Measurements from ENCODE around the gene DACT3. TPM values are rescaled to one million over a fixed set of nuclear protein-coding genes. Genes with fewer than 3 reads are reported as not detected.

Gene DACT3
- total and polyA plus RNA-seq, 2 of the 4 experiments (the other 2 are of a cell fraction), result 1.6 to 4.9 TPM

DNA sequence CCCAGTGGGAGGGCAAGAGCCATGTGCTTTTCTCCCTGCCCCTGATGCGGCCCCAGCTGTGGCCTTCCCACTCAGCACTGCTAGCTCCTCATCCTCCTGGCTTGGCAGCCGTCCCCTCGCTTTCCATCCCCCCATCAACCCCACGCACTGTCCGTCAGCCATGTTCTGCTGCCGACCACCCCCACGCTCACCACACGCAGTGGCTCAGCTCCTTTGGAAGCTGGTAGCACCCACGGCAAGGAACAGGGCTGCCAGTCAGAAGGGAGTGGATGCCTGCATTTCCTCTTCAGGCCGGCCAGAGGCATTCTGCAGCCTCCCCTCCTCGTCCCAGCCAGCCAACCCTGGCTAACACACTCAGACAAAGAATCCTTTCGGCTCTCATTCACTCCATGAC is 53.5 kb downstream of the DACT3 start:
- POLR2A ChIA-PET (ENCODE audit: unreplicated experiment), result no interaction called here
- Histone ChIP-seq H3K14ac (replicated peaks; ENCODE audit: low read depth, low read length) (no peak overlapping the region), H3K9me3 (ENCODE audit: control insufficient read depth, insufficient read depth, low read length) (no peaks in the 10 kb centered on the region), H3K27ac (ENCODE audit: insufficient read depth, low read length) (no peak overlapping the region), H3K18ac (ENCODE audit: low read depth, low read length) (no peak overlapping the region), H2BK5ac (ENCODE audit: low read depth, low read length, poor library complexity, severe bottlenecking) (no peak overlapping the region), H3K23ac (ENCODE audit: low read depth, low read length) (no peak overlapping the region), H3K4me3 (ENCODE audit: insufficient read depth, low read depth, low read length) (no peak overlapping the region), H3K27me3 (ENCODE audit: control insufficient read depth, insufficient read depth, low read length) (no peaks in the 10 kb centered on the region), H2BK20ac (ENCODE audit: low read depth, low read length) (no peak overlapping the region), H4K91ac (ENCODE audit: insufficient read depth, low read depth, low read length) (no peak overlapping the region), H3K56ac (ENCODE audit: extremely low read depth, insufficient read depth, low read length) (no peak overlapping the region), H3K9me1 (ENCODE audit: insufficient read depth, low read length) (peaks cover 10% of the 10 kb centered on the region; the same call in 1 of the 2 replicates), H3K79me1 (ENCODE audit: low read depth in 1 of 2, low read length in 2 of 2) (peaks cover 3 to 69% of the 10 kb centered on the region in 2 experiments; a peak in 3 of 4 replicates), H3K4me2 (ENCODE audit: low read depth, low read length) (no peak overlapping the region), H4K8ac (ENCODE audit: low read depth in 2 of 2, low read length in 2 of 2) (no peak overlapping the region), H4K5ac (ENCODE audit: low read depth, low read length) (no peak overlapping the region), H3K4ac (ENCODE audit: low read depth, low read length) (no peak overlapping the region), H3K4me1 (ENCODE audit: control insufficient read depth, insufficient read depth, low read length) (peaks cover 15% of the 10 kb centered on the region), H2BK120ac (ENCODE audit: low read depth, low read length) (no peak overlapping the region), H2AK9ac (replicated peaks; ENCODE audit: low read depth, low read length, poor library complexity) (peak overlapping the region; percentile 26), H3K36me3 (ENCODE audit: control insufficient read depth, insufficient read depth, low read length) (peaks cover 55% of the 10 kb centered on the region), H2AFZ (replicated peaks; ENCODE audit: low read length, poor library complexity) (no peak overlapping the region), H2AK5ac (ENCODE audit: low read depth, low read length) (no peak overlapping the region), H2BK15ac (ENCODE audit: low read depth, low read length) (no peak overlapping the region), H4K20me1 (ENCODE audit: insufficient read depth, low read length) (peaks cover 64% of the 10 kb centered on the region), H3K9ac (ENCODE audit: low read depth, low read length) (no peak overlapping the region)
- dilution Hi-C loops (cut with HindIII; ENCODE audit: low sequenced_read_pairs, unreplicated experiment), result no loop called here
- ATAC-seq (ENCODE audit: low read depth) (no peak), DNase-seq (no peak)
- in situ Hi-C loops (cut with MboI; ENCODE audit: low sequenced_read_pairs), result no loop called here
- no TSS peak for BruUV-seq (replicated peaks)
- no peak for TF ChIP-seq MAFK (IDR thresholded peaks at IDR 0.05; ENCODE audit: low read depth, low read length)
- no peak for TF ChIP-seq RAD21 (IDR thresholded peaks at IDR 0.05; ENCODE audit: low read length)
- TF ChIP-seq RCOR1 (IDR thresholded peaks at IDR 0.05; ENCODE audit: insufficient replicate concordance, low read length), result no peak
- no peak for TF ChIP-seq BHLHE40 (IDR thresholded peaks at IDR 0.05; ENCODE audit: low read depth, low read length)
- TF ChIP-seq CEBPB (IDR thresholded peaks at IDR 0.05; ENCODE audit: low read depth, low read length), result no peak
- no peak for TF ChIP-seq SMC3 (IDR thresholded peaks at IDR 0.05; ENCODE audit: low read depth, low read length)
- no peak for TF ChIP-seq RFX5 (IDR thresholded peaks at IDR 0.05; ENCODE audit: low read depth, low read length)
- TF ChIP-seq FOS (IDR thresholded peaks at IDR 0.05; ENCODE audit: low read depth, low read length), result no peak
- TF ChIP-seq, protein P1, sequence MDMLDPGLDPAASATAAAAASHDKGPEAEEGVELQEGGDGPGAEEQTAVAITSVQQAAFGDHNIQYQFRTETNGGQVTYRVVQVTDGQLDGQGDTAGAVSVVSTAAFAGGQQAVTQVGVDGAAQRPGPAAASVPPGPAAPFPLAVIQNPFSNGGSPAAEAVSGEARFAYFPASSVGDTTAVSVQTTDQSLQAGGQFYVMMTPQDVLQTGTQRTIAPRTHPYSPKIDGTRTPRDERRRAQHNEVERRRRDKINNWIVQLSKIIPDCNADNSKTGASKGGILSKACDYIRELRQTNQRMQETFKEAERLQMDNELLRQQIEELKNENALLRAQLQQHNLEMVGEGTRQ (IDR thresholded peaks at IDR 0.05; ENCODE audit: low read depth, low read length), result no peak
- no peak for TF ChIP-seq POLR2A (IDR thresholded peaks at IDR 0.05; ENCODE audit: low read depth, low read length)
- no peak for TF ChIP-seq NFE2L2 (IDR thresholded peaks at IDR 0.05; ENCODE audit: low read depth, low read length)
- no peak for TF ChIP-seq MAZ (IDR thresholded peaks at IDR 0.05; ENCODE audit: borderline replicate concordance, low read depth, low read length)
- TF ChIP-seq CHD1 (IDR thresholded peaks at IDR 0.05; ENCODE audit: low read depth, low read length), result no peak
- TF ChIP-seq MXI1 (IDR thresholded peaks at IDR 0.05; ENCODE audit: borderline replicate concordance, low read depth, low read length), result no peak
- 100% methylated on average over 2 of the region's 12 CpGs; no CpG with 5 or more reads in 1 of the 2 experiments for WGBS, 2 experiments (ENCODE audit: extremely low coverage in 2 of 2, insufficient read length in 1 of 2)
- intact Hi-C loops (cut with micrococcal nuclease), result no loop called here
- CTCF ChIA-PET, result no interaction called here
